Skin epidermis (tissue), 12 donors: ENCODE results near the gene SEL1L2.

Experiments
- H3K27ac ChIP-seq, 21 experiments: fragments of 200-600 bp; sonication (generic) in 11 of 21; one replicate each; pipeline ENCODE4 v1.5.0; 2020; ENCODE audit warnings: mild to moderate bottlenecking in 3 of 21, inconsistent platforms in 2 of 21, moderate library complexity in 2 of 21
- H3K4me3 ChIP-seq, 7 experiments: fragments of 200-600 bp; sonication (generic) in 2 of 7; one replicate each; pipeline ENCODE4 v1.5.0; 2020; ENCODE audit warnings: inconsistent platforms in 2 of 7, mild to moderate bottlenecking in 2 of 7, moderate library complexity in 1 of 7

Gene SEL1L2

DNA sequence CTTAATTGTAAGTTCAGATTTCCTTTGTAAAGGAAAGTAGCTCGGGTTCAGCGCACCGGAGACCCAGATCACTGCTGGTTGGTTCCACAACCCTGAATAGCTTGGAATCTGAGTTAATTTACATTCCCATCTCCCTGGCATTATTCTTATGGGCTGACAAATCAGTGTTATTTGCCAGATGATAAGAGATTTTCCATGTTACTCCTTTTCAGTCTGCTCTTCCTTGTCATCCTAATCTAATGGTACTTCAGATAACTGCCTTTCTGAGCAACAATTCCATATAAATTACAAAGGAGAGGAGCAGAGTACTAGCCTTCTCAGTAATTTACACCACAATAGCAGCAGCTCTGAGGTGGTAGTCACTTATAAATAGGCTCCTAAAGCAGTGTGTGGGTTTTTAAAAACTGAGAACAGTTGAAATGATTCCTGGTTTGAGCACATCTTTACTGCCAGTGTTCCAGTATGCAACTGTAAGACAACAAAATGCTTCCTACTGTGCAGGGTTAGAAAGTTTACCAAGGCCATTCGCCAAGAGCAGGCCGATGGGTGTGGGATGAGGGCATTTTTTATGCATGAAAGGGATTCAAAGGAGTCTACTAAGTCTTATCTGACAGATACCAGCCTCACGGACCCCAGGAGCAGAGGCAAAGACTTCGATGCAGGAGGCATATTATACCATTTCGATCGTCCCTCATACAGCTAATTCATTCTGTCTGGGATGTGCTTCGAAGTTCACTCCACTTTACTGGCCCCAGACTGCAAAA lies 115.8 kb downstream of the SEL1L2 start:
- H3K27ac ChIP-seq, result no peak overlapping the region
- H3K4me3 ChIP-seq, result no peak overlapping the region

DNA sequence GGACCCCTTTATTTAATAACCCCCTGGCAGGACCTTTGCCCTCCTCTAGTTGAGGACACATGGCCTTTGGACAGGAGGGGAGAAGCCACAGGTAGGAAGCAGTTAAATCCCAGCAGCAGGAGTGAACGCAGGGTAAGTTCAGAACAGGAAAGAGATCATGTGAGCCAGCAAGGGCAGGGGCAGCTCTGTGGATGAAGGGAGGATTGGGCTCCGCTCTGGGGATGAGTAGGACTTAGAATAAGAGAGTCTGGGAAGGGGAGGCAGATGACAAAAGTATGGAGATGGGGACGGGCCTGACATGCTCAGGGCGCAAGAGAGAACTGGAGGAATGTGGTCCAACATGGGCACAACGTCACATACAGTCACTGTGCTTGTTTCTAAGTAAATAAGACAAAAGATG lies 116.6 kb downstream of the SEL1L2 start:
- no peak overlapping the region for H3K4me3 ChIP-seq

DNA sequence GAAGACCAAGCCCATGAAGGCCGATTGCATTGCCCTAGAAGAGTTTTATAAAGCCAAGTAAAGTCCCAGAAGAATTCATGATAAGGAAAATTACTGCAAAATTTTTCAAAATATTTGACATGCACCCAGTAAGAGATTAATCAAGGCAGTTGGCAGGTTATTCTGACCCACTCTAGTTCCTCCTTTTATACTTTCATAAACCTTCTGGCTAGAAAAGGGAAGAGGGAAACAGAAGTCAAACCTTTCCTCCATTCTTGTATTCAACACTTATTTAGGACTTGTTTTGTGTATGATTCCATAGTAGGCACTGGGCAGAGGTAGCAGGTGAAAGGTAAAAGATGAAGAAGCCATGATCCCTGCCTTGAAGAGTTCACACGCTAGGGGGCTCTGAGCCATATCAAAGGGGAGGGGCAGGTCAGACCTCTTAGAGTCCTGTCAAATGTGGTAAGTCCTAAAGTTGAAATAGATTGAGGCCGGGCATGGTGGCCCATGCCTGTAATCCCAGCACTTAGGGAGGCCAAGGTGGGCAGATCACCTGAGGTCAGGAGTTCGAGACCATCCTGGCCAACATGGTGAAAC lies 120.2 kb downstream of the SEL1L2 start:
- no peak overlapping the region for H3K4me3 ChIP-seq
- H3K27ac ChIP-seq, result no peak overlapping the region

More for the DNA sequence above, 116.6 kb downstream of the SEL1L2 start:
- H3K27ac ChIP-seq, result no peak overlapping the region

DNA sequence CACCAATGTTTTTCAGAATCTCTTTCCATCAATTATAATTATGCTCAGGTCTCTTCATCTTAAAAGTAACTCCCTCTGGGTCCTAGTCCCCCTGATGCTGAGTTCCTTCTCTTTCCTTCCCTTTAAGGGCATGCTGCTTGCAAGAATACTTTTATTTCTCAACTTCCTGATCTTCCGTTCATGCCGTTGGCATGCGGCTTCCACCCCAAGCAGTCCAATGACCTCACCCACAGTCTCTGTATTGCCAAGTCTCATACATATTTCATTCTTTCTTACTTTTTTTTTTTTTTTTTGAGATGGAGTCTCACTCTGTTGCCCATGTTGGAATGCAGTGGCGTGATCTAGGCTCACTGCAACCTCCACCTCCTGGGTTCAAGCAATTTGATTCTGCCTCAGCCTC lies 122.1 kb downstream of the SEL1L2 start:
- H3K4me3 ChIP-seq, result no peak overlapping the region
- peak overlapping the region in 1 of 21 experiments; percentile 38 for H3K27ac ChIP-seq

DNA sequence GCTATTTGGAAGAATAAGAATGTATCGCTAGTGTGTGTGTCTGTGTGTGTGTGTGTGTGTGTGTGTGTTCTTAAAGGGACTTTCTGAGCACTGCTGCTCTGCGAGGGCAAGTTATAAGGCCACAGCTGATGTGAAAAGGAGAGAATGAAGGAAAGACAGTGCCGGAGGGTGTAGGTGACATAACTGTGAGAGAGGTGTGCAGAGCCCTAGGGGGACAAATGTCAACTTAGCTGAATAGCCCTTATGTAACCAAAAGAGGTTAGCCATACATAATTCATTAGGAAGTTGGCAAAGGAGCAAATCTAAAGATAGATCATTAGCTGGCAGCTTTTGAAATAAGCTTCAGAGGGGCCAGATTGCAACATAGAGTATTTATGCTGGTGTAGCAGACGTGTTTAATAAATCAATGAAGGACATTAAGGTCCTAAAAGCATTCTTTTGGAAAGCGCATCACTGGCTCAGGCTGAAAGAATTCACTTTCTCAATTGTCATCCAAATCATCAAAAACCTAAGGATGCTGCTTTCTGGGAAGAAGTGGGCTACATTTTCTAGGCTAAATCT lies 124.5 kb downstream of the SEL1L2 start:
- Histone ChIP-seq H3K27ac (peak overlapping the region in 5 of 21 experiments; percentile 18 to 56 (median 41)), H3K4me3 (no peak overlapping the region)

DNA sequence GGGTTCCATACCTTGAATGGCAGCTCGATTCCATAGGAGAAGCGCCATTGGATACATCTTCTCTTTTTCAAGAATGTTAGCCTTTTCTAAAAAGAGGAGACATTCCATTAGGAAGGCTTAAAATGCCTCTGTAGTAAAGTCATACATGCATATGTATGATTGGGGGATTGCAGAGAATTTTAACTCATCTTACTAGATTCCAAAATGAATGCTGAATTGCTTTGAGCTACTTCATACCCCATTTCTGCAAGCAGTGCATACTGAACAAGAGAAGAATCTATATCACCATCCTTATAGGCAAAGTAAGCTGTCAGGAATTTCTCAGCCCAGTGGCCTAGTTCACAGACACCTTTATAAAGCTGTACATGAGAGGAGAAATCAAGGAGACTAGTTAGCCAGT lies 125.3 kb downstream of the SEL1L2 start:
- peak overlapping the region in 4 of 21 experiments; percentile 18 to 56 (median 36) for H3K27ac ChIP-seq
- no peak overlapping the region for H3K4me3 ChIP-seq

DNA sequence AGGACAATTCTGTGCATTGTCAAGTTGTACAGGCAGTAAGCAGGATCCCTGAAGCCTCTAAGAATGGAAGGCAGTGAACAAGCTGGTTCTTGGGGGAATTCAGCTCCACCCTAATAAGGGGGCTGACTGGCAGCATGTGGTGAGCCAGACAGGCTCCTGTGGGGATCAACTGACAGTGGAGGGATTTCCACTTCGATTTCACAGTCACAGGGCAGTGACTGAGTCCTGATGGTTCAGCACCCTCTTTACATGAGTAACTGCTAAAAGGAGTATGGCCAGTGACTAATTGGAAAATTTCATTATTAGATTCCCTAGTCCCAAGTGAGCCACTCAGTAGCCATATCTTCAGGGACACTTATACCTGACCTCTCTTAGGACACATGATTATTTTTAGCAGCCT lies 127.2 kb downstream of the SEL1L2 start:
- Histone ChIP-seq H3K4me3 (no peak overlapping the region), H3K27ac (no peak overlapping the region)

DNA sequence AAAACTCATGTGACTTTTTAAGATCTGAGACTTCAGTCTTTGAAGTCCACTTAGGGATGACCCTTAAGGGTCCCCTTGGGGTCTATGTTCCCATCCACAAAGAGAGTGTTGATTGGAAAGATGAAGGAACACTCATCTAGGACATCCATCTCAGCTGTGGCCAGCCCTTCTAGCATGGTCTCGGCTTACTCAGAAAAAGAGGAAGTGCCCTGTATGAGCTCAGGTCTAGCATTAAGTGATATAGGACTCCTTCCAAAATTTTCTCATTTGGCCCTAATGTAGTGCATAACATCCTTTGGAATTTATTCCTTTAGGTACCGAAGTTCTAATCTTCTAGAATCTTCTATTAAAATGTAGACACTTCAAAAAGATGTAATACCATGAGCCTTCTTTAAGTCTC lies 128.2 kb downstream of the SEL1L2 start:
- Histone ChIP-seq H3K4me3 (no peak overlapping the region), H3K27ac (no peak overlapping the region)

DNA sequence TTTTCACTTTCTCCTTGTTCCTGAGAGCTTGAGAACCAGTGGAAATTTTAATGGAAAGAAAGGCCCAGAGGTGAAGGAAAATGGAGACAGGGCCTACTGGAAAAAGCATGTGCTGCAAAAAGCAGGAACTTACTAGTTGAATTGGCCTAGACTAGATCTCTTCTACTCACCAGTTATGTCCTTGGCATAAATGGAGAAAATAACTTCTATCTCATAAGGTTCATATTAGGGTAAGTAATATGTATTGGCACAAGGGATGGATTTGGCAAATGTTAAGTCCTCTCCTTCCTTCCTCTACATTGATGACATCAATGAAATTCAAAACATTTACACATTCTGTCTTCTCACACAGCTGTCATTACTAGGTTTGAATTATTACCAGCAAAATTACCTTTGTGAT lies 131.5 kb downstream of the SEL1L2 start:
- Histone ChIP-seq H3K4me3 (no peak overlapping the region), H3K27ac (no peak overlapping the region)

DNA sequence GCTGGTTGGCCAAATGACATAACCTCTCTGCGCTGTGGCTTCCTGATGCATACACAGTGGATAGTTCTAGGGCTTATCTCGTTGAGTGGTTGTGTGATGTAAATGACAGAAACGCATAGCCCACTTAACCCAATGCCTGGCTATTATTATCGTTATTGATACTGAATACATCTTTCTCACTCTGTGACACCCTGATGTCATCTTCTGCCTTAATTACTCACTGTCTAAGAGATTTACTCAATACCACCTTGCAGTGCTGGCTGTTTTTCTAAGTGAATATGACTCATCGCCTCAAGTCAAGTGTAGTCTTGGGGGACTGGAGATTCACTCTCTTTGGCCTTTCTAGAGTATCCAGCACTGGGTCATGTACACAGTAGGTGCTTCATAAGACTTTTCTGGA lies 132.0 kb downstream of the SEL1L2 start:
- Histone ChIP-seq H3K27ac (no peak overlapping the region), H3K4me3 (no peak overlapping the region)

DNA sequence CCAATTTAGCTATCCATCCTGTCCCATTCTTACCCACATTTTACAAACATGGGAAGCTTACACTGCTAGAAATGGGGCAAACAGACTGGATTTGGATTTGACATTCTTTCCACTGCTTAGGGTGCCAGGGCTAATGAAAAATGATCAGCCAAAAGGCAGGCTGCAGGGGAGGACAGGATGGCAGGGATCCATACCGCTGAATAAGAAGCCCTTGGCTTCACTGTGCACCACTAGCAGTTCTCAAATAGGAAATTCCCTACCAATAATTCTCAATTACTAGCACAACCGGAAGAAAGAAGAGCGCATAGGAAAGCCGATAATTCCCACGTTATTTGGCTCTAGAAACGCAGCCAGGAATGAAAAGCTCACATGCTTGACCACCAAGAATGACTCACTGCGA lies 132.5 kb downstream of the SEL1L2 start:
- Histone ChIP-seq H3K27ac (no peak overlapping the region), H3K4me3 (no peak overlapping the region)

DNA sequence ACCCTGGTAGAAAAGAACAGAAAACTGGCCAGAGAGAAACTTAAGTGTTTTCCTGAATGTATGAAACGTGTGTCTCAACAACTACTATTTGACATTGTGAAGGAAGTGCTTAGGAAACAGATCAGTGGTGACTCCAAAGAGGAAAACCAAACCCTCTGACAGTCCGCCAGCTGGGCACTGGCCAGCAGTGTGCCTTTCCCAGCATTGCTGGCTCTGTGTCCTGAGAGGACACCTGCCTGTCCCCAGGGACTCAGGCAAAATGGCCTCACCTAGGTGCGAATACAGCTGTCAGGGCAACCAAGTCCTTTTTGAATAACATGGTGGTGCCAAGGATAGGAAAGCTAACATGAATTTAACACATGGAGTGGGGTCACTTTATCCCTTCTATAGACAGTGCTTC lies 133.1 kb downstream of the SEL1L2 start:
- no peak overlapping the region for H3K4me3 ChIP-seq
- H3K27ac ChIP-seq, result no peak overlapping the region

DNA sequence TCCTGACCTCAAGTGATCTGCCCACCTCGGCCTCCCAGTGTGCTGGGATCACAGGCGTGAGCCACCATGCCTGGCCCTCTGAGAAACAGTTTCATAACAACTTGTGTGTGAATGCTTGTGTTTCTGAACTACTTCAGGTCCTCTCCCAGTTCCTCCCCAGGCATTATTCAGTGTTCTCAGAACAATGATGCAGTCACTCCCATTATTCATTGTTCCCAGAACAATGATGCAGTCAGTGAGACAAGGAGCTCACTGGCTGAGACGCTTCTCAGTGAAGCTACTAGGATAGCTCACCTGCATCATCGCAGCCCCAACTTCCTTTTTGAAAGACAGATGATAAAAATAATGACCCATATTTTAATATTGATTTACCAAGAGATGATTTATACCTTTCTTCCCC lies 134.1 kb downstream of the SEL1L2 start:
- no peak overlapping the region for H3K4me3 ChIP-seq
- H3K27ac ChIP-seq, result no peak overlapping the region

DNA sequence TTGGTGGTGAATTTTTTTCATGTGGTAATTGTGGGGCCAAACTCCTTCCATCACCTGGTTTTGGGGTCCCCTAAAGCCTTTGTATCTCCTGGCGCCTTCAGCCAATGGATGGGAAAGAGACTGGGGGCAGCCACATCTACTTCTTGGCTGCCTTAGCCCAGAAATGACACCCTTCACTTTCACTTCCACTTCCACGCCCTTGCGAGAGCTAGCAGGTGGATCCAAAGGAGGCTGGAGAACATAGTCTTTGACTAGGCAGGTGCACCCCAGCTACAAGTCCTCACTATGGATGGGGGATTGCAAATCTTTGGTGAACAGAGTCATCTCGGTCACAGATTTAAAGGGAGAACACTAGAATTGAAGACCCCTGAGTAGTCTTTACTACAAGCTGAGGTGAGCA lies 134.8 kb downstream of the SEL1L2 start:
- H3K4me3 ChIP-seq, result no peak overlapping the region
- H3K27ac ChIP-seq, result no peak overlapping the region

DNA sequence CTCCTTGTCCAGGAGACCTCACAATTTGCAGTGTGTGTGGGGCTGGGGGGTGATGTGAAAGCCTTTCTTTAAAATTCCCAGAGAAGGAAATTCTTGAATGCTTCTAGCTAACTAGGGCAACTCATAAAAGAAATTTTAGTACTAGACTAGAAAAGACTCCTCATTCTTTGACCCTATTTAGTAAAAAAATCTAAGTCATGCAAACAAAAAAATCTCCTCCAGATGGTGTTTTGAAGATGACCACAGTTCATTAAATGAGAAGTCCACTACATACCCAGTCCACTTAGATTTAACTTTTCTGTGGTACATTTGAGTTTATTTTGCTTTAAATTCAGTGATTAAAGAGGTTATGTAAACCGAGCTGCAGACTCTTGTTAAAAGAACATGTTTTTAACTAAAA lies 138.1 kb downstream of the SEL1L2 start:
- Histone ChIP-seq H3K4me3 (no peak overlapping the region), H3K27ac (peak overlapping the region in 5 of 21 experiments; percentile 7 to 49 (median 17))

DNA sequence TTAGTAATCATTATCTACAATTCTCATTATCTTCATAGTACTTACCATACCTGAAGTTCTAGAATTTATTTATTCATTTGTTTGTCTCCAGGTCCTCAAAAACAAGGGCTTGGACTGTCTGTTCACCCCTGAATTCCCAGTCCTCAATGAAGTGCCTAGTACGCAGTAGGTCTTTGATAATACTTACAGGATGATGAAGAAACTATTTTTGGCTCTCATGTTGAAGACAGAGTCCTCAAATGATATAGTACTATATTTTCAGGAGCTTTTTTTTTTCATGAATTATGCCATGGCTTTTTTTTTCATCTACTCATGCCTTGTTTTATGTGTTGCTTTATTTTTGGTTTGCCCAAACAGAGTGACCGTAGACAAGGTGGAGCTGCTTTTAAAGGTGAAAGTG lies 139.1 kb downstream of the SEL1L2 start:
- no peak overlapping the region for H3K4me3 ChIP-seq
- H3K27ac ChIP-seq, result peak overlapping the region in 2 of 21 experiments; percentile 7 to 49

DNA sequence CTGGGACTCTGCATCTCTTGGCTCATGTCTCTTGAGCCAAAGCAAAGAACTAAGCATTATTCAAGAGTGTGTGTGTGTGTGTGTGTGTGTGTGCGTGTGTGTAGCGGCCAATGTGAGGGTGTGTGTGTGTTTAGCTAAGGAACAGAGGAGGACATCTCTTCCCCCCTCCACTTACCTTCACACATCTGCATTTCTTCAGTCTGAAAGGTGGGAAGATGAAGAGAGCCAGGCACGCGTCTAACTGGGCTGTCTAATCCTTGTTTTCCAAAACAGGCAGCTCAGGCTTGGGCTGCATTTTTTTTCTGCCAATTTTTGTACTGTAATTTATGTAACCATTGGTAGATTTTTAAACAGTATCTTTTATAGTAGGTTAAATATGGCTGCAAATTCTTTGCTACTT lies 146.1 kb downstream of the SEL1L2 start:
- H3K27ac ChIP-seq, result no peak overlapping the region

DNA sequence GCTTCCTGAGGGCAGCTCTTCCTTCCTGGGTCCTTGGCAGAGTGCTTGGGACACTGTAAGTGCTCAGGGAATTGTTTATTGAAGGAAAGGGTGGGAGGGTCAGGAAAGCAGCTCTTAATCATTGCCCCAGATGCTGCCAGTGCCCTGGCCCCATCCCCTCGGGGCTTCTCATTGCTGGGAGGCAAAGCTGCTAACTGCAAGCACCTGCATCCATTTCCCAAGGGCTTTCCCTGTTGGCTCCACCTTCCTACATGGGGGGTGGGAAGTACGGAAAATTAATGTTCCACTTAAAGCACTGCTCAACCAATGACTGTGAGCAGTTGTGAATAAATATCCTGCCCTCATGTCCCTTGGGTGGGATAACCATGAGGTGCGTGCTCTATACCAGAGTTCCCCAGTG lies 149.2 kb downstream of the SEL1L2 start:
- H3K4me3 ChIP-seq, result no peak overlapping the region
- H3K27ac ChIP-seq, result no peak overlapping the region

More for the DNA sequence above, 146.1 kb downstream of the SEL1L2 start:
- no peak overlapping the region for H3K4me3 ChIP-seq

DNA sequence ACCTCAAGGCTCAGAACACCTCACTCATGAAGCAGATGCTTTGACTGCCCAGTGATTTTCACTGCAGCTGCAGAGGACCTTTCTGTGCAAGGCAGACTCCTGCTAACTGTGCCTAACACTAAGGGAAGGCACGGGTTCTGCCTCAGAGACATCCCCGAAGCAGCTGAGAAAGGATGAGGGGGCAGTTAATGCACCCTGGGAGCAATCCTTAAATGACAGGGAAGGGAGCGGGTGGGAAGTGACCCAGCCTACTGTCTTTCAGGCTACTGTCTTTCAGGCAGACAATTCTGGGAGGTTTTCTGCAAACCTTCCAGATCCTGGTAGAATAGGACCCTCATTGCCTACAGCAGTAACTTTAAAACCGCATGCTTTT lies 150.3 kb downstream of the SEL1L2 start:
- Histone ChIP-seq H3K4me3 (no peak overlapping the region), H3K27ac (no peak overlapping the region)

DNA sequence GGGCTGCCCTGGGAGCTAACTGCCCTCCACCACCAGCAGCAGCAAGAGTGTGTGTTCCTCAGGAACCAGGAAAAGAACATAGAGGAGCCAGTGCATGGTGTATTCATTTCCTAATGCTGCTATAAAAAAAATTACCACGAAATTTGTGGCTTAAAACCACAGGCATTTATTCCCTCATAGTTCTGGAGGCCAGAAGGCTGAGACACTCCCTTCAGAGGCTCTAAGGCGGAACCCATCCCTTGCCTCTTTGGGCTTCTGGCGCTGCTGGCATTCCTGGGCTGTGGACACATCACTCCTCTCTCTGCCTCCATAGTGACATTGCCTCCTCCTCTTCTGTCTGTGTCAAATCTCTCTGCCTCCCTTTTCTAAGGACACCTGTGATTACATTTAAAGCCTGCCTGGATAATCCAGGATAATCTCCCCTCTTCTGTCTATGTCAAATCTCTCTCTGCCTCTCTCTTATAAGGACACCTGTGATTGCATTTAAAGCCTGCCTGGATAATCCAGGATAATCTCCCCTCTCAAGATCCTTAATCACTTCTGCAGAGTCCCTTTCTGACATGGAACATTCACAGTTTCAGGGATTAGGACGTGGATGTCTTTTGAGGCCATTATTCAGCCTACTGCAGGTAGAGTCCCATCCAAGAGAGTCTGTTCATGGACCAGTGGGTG lies 150.9 kb downstream of the SEL1L2 start:
- Histone ChIP-seq H3K27ac (no peak overlapping the region), H3K4me3 (no peak overlapping the region)

DNA sequence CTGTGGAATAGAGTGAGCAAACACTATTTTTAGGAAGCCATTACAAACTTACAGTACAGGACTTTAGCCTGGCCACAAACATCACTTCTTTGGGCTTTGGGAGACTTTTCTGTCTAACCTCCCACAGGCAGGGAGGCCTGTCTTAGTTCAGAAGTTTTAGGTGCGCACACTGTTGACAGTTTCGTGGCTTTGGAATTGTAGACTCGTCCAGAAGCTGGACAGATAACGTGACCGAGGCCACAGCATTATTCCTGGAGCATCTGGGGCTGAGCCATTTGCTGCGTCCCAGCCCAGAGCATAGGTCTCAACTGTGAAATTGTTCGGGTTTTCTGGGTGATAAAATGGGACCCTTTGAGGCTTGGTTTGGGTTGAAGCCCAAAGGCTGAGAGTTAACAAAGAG lies 151.8 kb downstream of the SEL1L2 start:
- Histone ChIP-seq H3K27ac (no peak overlapping the region), H3K4me3 (no peak overlapping the region)
